ENCODE data around the gene SLC5A5. TPM values are rescaled to one million over a fixed set of nuclear protein-coding genes. Genes with fewer than 3 reads are reported as not detected.
"Not testable (repeated sequence)": the region's sequence is repeated elsewhere in the genome, so short reads cannot be mapped to it uniquely, and the experiment has no call there.

The SLC5A5 gene
- total RNA-seq, 1 experiment from 2014 or later, result not detected

- no peak for DNase-seq (ENCODE audit: low read depth)
These were observed 490 bp upstream of the SLC5A5 start for GRCh38 chr19:17871032-17871877.

DNA sequence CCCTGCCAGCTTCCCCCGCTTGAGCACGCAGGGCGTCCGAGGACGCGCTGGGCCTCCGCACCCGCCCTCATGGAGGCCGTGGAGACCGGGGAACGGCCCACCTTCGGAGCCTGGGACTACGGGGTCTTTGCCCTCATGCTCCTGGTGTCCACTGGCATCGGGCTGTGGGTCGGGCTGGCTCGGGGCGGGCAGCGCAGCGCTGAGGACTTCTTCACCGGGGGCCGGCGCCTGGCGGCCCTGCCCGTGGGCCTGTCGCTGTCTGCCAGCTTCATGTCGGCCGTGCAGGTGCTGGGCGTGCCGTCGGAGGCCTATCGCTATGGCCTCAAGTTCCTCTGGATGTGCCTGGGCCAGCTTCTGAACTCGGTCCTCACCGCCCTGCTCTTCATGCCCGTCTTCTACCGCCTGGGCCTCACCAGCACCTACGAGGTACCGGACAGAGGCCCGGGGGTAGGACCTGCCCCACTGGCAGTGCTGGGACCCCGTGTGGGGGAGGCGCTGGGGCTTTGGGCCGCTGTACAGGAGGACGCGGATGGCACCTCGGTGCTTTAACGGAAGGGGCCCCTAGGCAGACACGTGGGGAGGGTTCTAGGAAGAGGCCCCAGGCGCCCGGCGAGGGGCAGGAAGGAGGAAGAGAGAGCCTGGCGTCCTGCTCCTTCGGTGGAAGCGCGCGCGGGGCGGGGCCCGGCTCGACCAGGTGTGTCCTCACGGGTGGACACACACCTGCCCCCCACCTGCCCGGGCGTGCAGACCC, 681 bp downstream of the SLC5A5 start:
- no peak for DNase-seq (ENCODE audit: low read depth)

- DNase-seq (ENCODE audit: low read depth), result peak; percentile 72
These were observed 2.3 kb downstream of the SLC5A5 start for GRCh38 chr19:17873786-17874757.

GRCh38 chr19:17874758-17875135, 3.0 kb downstream of the SLC5A5 start:
- DNase-seq (ENCODE audit: low read depth), result no peak

- DNase-seq (ENCODE audit: low read depth), result no peak
These were observed 6.0 kb downstream of the SLC5A5 start for GRCh38 chr19:17877696-17878095.

DNA sequence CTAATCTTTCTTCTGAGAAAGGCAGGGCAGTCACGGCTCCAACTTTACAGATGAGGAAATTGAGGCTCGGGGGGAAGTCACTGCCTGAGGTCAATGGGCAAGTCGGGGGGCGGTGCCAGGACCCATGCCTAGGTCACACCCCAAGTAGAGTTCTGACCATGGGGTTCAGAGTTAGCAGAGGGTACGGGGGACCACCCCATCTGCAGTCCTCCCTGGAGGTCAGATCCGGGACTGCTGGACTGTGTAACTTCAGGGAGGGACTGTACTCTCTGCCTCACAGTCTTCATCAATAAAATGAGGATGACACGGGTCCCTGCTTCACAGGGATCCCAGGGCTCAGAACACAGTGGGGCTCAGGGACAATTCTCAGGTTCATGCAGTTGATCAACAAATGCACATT, 7.7 kb downstream of the SLC5A5 start:
- no peak for DNase-seq (ENCODE audit: low read depth)

DNA sequence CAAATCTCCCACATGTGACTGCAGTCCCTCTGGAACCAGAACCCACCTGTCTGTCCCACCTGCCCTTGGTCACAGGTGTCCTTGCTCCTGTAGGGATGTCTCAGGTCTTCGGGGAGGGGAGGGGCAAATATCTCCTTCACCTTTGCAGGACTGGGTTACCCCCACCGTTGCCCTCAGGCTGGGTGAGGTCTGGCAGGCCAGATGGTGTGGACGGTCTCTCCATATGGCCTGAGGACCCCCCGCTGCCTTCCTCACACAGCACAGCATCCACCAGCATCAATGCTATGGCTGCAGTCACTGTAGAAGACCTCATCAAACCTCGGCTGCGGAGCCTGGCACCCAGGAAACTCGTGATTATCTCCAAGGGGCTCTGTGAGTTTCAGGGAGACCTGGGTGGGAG, 10.0 kb downstream of the SLC5A5 start:
- DNase-seq (ENCODE audit: low read depth), result no peak

GRCh38 chr19:17883627-17884410, 12.1 kb downstream of the SLC5A5 start:
- no peak for DNase-seq (ENCODE audit: low read depth)

DNA sequence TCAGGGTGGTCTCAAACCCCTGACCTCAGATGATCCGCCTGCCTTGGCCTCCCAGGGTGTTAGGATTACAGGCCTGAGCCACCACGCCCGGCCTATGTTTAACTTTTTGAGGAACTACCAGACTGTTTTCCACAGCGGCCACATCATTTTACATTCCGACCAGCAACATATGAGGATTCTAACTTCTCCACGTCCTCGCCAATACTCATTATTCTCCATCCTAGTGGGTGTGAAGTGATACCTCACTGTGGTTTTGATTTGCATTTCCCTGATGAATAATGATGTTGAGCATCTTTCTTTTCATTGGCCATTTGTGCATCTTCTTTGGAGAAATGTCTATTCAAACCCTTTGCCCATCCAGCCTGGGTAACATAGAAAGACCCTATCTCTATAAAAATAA, 14.8 kb downstream of the SLC5A5 start:
- DNase-seq (ENCODE audit: low read depth), result no peak

DNA sequence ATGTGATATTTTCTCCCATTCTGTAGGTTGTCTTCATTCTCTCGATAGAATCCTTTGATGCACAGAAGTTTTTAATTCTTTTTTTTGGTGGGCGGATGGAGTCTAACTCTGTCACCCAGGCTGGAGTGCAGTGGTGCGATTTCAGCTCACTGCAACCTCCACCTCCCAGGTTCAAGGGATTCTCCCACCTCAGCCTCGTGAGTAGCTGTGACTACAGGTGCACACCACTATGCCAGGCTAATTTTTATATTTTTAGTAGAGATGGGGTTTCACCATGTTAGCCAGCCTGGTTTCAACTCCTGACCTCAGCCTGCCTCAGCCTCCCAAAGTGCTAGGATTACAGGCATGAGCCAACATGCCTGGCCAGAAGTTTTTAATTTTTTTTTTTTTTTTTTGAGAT, 15.5 kb downstream of the SLC5A5 start:
- DNase-seq (ENCODE audit: low read depth), result not testable (repeated sequence)

DNA sequence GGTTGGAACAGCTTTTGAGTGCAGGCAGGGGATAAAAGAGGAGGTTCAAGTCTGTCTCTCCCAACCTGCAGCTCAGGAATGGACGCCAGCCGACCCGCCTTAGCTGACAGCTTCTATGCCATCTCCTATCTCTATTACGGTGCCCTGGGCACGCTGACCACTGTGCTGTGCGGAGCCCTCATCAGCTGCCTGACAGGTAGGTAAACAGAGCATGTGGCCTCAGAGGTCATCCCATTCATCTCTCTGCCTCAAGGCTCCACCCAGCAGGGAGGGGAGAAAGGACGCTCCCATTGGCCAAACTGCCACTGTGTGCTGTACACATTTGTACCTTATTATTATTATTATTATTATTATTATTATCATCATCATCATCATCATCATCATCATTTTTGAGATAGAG, 16.5 kb downstream of the SLC5A5 start:
- no peak for DNase-seq (ENCODE audit: low read depth)

DNA sequence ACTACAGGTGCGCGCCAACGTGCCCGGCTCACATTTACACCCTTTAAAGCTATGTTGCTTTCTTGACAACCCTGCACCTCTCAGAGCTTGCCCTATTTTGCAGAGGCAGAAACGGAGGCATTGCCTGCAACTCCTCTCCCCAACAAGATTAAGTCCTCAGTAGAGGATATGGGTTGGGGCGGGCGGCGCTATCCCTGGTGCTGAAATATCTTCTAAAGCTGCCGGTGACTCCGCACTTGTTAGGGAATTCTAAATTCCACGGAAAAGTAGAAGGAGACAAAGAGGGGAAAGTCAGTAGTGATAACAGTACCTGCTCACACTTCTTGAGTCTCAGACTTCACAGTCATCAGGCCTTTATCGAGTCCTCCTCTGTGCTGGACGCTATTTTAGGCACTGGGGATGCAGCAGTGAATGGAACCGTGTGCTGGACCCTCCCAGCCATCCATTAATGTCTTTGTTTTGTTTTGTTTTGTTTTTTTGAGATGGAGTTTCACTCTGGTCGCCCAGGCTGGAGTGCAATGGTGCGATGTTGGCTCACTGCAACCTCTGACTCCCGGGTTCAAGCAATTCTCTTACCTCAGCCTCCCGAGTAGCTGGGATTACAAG, 18.0 kb downstream of the SLC5A5 start:
- DNase-seq (ENCODE audit: low read depth), result peak; percentile 51

DNA sequence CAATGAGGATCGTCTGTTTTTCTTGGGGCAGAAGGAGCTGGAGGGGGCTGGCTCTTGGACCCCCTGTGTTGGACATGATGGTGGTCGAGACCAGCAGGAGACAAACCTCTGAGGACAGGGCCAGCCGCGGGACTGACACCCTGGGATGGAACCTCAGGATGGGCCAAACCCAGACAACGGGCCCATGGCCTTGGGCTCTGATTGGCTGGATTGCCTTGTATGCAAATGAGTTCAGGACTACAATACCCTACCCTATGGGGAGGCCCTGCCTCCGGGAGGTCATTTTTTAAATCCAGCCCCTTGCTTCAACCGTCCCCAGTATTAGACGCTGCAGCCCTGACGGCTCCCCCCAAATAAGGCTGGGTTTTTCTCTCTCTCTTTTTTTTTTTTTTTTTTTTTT, 22.0 kb downstream of the SLC5A5 start:
- no peak for DNase-seq (ENCODE audit: low read depth)

- peak; percentile 24 for DNase-seq (ENCODE audit: low read depth)
These were observed 31.0 kb downstream of the SLC5A5 start for GRCh38 chr19:17902701-17903100.

GRCh38 chr19:17908244-17908643, 36.5 kb downstream of the SLC5A5 start:
- DNase-seq (ENCODE audit: low read depth), result no peak

GRCh38 chr19:17909003-17909732, 37.4 kb downstream of the SLC5A5 start:
- DNase-seq (ENCODE audit: low read depth), result no peak

- DNase-seq (ENCODE audit: low read depth), result no peak
These were observed 39.1 kb downstream of the SLC5A5 start for GRCh38 chr19:17910791-17911360.

DNA sequence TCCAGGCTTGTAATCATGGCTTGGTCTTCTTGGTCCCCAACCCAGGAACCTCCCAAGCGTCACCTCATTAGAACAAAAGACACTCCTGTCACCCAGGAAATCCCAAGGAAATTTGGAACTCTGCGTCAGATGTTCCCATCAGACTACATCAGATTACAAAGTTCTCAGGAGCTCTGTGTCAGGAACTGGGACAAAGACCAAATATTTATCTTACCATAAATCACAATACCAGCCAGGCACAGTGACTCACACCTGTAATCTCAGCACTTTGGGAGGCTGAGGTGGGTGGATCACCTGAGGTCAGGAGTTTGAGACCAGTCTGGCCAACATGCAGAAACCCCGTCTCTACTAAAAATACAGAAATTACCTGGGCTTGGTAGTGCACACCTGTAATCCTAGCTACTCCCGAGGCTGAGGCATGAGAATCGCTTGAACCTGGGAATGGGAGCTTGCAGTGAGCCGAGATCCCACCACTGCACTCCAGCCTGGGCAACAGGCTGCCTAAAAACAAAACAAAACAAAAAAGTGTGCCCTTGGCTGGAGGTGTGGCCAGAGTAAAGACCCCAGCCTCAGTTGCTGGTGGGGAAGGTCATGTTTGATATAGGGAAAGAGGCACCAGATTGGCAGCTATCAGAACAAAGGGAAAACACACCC, 44.3 kb downstream of the SLC5A5 start:
- DNase-seq (ENCODE audit: low read depth), result peak; percentile 19

GRCh38 chr19:17918151-17918550, 46.4 kb downstream of the SLC5A5 start:
- DNase-seq (ENCODE audit: low read depth), result not testable (repeated sequence)
